Activated CD4-positive, alpha-beta T cell treated with anti-CD3 and anti-CD28 coated beads for 36 hours (primary cell): ENCODE results near the gene ALK. TPM values are rescaled to one million over a fixed set of nuclear protein-coding genes. Genes with fewer than 3 reads are reported as not detected.

Source experiments
- ATAC-seq: fragments of 200-7000 bp; cut with Tn5 transposase; one replicate; pipeline ENCODE4 v1.10.0; 2021; ENCODE audit warnings: mild to moderate bottlenecking, moderate library complexity
- CTCF ChIA-PET: fragments of 350-600 bp; sonication (Branson Sonifier 250); formaldehyde crosslinking; loops from one replicate; lab custom pipeline; 2021; ENCODE audit warnings: antibody characterized with exemption; lab: Charles Lee
- POLR2A ChIA-PET: fragments of 350-600 bp; sonication (Branson Sonifier 250); formaldehyde crosslinking; loops from one replicate; lab custom pipeline; 2021; ENCODE audit warnings: antibody characterized with exemption, inconsistent platforms; lab: Charles Lee
- DNase-seq: peaks from one replicate; pipeline ENCODE4 v3.0.0-alpha.2; 2020
- H3K27ac Mint-ChIP-seq: one replicate; pipeline ENCODE4 v1.8.0; 2021; ENCODE audit warnings: mixed read lengths
- H3K27me3 Mint-ChIP-seq: one replicate; pipeline ENCODE4 v1.8.0; 2021; ENCODE audit warnings: mixed read lengths
- H3K36me3 Mint-ChIP-seq: one replicate; pipeline ENCODE4 v1.8.0; 2021; ENCODE audit warnings: low read depth, mixed read lengths
- H3K4me1 Mint-ChIP-seq: one replicate; pipeline ENCODE4 v1.8.0; 2021; ENCODE audit warnings: mixed read lengths
- H3K4me3 Mint-ChIP-seq: one replicate; pipeline ENCODE4 v1.8.0; 2021; ENCODE audit warnings: mild to moderate bottlenecking, moderate library complexity, mixed read lengths
- H3K9me3 Mint-ChIP-seq: one replicate; pipeline ENCODE4 v1.8.0; 2021; ENCODE audit warnings: low read depth, mixed read lengths
- intact Hi-C, 2 experiments: fragments of 100-400 bp; cut with DNase I in 1 of 2; cut with micrococcal nuclease in 1 of 2; formaldehyde crosslinking; loops; one replicate each; pipeline versions ENCODE4 v1.14.2 to v1.15.1; 2022 to 2024; cut with DNase I, micrococcal nuclease
- total RNA-seq, 2 experiments: library from RNA; stranded (reverse); gene quantifications; one replicate each; pipeline ENCODE4 v1.2.3, GENCODE V29; 2021

The ALK gene
- total RNA-seq, 2 experiments from 2014 or later = not detected

DNA sequence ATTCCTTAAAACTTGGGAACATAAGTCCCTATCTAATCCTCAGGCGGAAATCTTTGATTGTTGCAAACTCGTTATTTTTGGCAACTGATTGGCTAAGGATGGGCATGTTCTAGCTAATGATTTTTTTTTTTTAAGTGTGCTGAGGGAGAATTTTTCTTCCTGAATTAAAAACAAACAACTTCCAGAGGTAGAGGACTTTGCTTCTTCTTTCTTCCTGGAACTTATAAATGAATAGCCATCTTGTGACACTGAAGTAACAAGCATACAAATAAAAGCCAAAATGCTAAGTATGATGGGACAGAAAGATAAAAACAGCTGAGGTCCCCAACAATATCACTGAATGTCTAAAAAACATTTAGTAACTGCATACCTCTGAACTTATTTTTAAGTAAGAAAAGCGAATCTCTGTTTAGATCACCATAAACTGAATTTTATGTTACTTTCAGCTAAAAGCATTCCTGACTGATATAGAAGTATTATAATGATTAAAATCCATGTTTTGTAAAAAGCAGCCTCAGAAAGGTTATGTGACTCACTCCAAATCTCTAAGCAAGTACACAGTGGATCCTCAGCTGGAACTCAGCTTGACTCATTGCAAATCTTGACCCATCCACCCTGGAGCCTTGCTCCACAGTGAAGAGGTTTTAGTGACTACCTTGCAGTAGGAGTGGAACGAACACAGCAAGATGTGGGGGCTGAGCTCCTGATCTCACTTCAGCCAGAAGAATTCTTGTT is 461.8 kb downstream of the ALK start:
- intact Hi-C loops = no loop called here
- POLR2A ChIA-PET = no interaction called here
- H3K27ac Mint-ChIP-seq = no peak overlapping the region
- peaks cover 24% of the 10 kb centered on the region for H3K27me3 Mint-ChIP-seq
- DNase-seq (no peak), ATAC-seq (no peak)
- no peaks in the 10 kb centered on the region for H3K9me3 Mint-ChIP-seq
- CTCF ChIA-PET = interaction anchor here (0.5 kb wide), 1 partner anchor 27 kb away, joined by 3 read pairs; no protein-coding TSS in a partner anchor
- H3K4me3 Mint-ChIP-seq = no peak overlapping the region
- no peaks in the 10 kb centered on the region for H3K36me3 Mint-ChIP-seq
- no peaks in the 10 kb centered on the region for H3K4me1 Mint-ChIP-seq

DNA sequence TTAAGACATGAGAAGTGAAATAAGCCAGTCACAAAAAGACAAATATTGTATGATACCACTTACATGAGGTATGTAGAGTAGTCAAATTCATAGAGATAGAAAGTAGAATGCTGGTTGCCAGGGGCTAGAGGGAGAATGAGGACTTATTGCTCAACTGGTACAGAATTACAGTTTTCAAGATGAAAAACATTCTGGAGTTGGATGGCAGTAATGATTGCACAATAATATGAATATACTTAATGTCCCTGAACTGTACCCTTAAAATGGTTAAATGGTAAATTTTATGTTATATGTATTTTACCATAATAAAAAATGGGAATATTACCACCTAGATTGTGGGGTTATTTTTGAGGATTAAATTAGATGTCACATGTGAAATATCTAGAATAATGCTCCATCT is 465.0 kb downstream of the ALK start:
- POLR2A ChIA-PET = no interaction called here
- Mint-ChIP-seq H3K4me3 (no peak overlapping the region), H3K36me3 (no peaks in the 10 kb centered on the region), H3K27ac (no peak overlapping the region), H3K4me1 (no peaks in the 10 kb centered on the region), H3K27me3 (peaks cover 16% of the 10 kb centered on the region), H3K9me3 (no peaks in the 10 kb centered on the region)
- CTCF ChIA-PET = no interaction called here
- no peak for ATAC-seq
- DNase-seq = no peak
- intact Hi-C loops = no loop called here

DNA sequence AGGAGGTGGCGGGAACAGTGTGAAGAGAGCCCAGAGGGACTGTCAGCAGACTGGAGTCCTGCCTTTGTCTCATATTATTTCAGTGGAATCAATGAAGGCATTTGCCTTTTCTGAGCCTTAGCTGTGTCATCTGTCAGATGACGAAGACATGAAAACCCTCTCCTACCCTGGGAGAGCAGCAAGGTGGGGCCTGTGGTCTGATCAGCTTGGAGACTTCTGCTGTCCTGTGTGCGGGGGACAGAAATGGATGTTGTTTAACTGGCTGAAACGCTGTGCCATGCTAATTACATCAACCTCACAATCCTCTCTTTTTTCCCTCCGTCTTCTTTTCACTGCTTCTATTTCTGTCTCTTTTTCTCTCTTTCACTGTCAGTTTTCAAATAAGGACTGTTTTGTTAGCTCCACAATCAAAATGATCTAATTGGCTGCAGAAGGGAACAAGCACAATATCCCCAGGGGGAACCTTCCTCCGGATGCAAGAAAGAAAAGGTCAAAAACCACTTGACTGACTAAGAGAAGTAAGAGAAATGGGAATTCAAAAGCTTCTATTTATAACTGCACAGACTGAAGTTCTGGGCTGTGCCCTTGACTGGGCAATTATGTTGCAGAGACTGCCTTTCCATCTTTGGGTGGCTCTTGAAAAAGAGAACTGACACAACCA is 466.1 kb downstream of the ALK start:
- no peaks in the 10 kb centered on the region for H3K9me3 Mint-ChIP-seq
- intact Hi-C loops = no loop called here
- no peak overlapping the region for H3K27ac Mint-ChIP-seq

DNA sequence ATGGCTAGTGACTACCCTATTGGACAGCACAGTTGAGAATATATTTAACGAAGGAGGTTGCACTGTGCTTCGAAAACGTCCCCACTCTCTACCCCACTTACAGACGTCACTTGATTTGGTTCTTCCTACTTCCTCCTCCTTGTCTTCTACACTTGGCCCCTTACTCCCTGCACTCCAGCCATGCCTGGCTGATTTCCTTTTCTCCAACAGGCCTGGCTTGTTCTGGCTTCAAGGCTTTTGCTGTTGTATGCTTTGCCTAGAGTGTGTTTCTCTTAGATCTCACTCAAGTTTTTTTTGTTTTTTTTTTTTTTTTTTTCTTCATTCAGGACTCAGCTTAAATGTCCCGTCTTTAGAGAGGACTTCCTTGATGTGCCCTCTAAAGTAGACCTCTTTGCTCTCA is 469.4 kb downstream of the ALK start:
- H3K36me3 Mint-ChIP-seq = no peaks in the 10 kb centered on the region
- DNase-seq (no peak), ATAC-seq (no peak)
- CTCF ChIA-PET = no interaction called here
- POLR2A ChIA-PET = no interaction called here
- no peaks in the 10 kb centered on the region for H3K9me3 Mint-ChIP-seq
- peaks cover 18% of the 10 kb centered on the region for H3K27me3 Mint-ChIP-seq
- no peak overlapping the region for H3K27ac Mint-ChIP-seq
- no peak overlapping the region for H3K4me3 Mint-ChIP-seq
- no peaks in the 10 kb centered on the region for H3K4me1 Mint-ChIP-seq
- intact Hi-C loops = no loop called here

More for the DNA sequence above, 466.1 kb downstream of the ALK start:
- ChIA-PET POLR2A (no interaction called here), CTCF (interaction anchor here (0.6 kb wide), 1 partner anchor 20 kb away, joined by 4 read pairs; no protein-coding TSS in a partner anchor)
- H3K36me3 Mint-ChIP-seq = no peaks in the 10 kb centered on the region
- peaks cover 20% of the 10 kb centered on the region for H3K27me3 Mint-ChIP-seq
- no peak overlapping the region for H3K4me3 Mint-ChIP-seq
- ATAC-seq = no peak
- H3K4me1 Mint-ChIP-seq = no peaks in the 10 kb centered on the region
- no peak for DNase-seq

DNA sequence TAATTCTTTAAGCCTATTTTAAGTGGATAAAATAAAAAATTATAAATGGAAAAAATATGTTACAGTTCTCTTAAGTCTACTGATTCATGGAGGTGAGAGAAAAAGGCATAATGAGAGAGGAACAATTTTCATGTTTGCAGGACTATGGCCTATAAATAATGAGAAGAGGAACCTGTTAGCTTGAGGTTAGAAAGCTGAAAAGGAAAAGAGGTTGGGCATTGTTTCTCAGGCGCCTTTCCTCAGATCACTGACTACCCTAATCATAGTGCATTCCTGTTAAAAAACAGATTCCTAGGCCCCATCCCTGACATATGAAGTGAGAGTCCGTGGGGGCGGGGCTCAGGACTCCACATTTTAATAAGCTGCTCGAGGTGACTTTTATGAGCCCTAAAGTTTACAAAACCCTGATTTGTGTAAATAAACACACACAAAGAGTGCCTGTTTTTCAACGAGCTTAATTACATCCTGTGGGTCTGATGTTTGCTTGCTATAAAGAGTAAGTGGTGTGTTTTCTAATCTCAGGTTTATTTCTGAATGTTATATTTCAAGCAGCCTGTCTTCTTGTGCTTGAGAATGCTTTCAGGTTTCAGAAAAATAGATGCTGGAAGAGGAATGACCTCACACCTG is 470.7 kb downstream of the ALK start:
- H3K27me3 Mint-ChIP-seq = peaks cover 12% of the 10 kb centered on the region
- H3K27ac Mint-ChIP-seq = no peak overlapping the region
- intact Hi-C loops = no loop called here

DNA sequence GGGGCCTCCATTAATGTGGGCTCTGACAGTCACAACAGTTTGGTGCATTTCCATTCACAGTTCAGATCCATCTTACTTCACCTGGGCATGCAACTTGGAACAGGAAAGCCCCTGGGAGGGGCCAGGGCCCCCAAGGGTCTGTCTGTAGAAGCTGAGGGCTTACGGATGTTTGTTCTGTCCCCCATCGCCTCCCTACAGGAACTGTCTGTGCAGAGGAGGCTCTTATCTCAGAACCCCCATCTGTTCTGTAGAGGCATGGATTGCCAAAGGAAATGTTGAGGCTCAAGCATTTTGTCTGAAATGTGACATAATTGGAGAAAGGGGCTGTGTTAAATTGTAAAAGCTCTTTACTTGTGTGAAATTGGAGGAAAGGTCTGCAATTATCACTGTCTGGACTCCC is 471.9 kb downstream of the ALK start:
- H3K27me3 Mint-ChIP-seq = peaks cover 10% of the 10 kb centered on the region
- DNase-seq (no peak), ATAC-seq (no peak)
- no peak overlapping the region for H3K27ac Mint-ChIP-seq
- no peaks in the 10 kb centered on the region for H3K9me3 Mint-ChIP-seq
- no peak overlapping the region for H3K4me3 Mint-ChIP-seq
- CTCF ChIA-PET = interaction anchor here (0.6 kb wide), 1 partner anchor 29 kb away, joined by 4 read pairs; no protein-coding TSS in a partner anchor
- intact Hi-C loops = no loop called here
- H3K36me3 Mint-ChIP-seq = no peaks in the 10 kb centered on the region
- H3K4me1 Mint-ChIP-seq = no peaks in the 10 kb centered on the region
- POLR2A ChIA-PET = no interaction called here

More for the DNA sequence above, 470.7 kb downstream of the ALK start:
- H3K4me3 Mint-ChIP-seq = no peak overlapping the region
- DNase-seq (no peak), ATAC-seq (no peak)
- POLR2A ChIA-PET = no interaction called here
- H3K4me1 Mint-ChIP-seq = no peaks in the 10 kb centered on the region
- H3K9me3 Mint-ChIP-seq = no peaks in the 10 kb centered on the region
- H3K36me3 Mint-ChIP-seq = no peaks in the 10 kb centered on the region
- CTCF ChIA-PET = no interaction called here

DNA sequence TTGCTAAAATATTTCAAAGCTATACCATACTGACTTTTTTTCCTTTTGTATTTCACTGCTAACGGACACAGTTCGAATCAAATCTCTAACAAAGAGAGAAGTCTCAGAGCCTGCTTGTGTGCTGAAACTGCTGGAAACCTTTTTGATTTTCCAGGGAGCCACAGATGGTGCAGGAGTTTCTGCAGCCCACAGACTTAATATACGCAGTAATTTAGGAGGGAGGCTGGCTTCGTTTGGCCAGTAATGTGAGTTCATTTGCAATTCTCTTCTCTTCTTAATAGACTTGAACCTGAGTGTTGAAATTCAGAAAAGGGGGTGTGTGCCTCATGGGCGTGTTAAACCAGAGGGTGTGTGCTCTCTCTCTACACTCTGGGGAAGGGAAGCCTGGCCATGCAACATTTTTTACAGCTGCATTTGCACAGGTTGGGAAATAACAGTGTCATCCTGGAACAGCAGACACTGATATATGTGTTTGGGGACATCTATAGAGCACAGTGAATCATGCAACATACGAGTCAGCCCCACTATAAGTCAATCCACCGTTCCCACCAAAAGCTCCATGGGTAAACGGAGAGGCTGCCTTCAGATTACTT is 473.2 kb downstream of the ALK start:
- POLR2A ChIA-PET = no interaction called here
- Mint-ChIP-seq H3K4me3 (no peak overlapping the region), H3K27ac (no peak overlapping the region), H3K27me3 (peaks cover 8% of the 10 kb centered on the region), H3K9me3 (no peaks in the 10 kb centered on the region), H3K36me3 (no peaks in the 10 kb centered on the region), H3K4me1 (no peaks in the 10 kb centered on the region)
- ATAC-seq (no peak), DNase-seq (no peak)
- intact Hi-C loops = no loop called here
- CTCF ChIA-PET = no interaction called here

DNA sequence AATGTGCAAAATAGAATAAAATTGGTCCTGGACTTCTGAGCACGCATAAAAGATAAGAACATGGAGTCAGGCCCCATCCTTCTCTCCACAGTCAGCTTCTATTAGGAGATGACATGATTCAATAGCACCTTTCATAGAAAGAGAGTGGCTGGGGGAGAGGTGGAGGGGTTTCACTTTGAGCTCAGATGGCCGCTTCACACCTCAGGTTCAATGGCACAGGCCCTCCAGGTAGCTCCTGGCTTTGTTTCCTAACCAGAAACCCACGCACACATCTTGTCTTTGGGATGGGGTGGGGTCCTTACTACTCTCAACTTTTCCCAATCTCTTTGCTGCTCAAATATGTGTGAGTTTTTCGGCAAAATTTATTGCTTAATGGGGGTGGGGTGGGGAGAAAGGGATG is 473.9 kb downstream of the ALK start:
- Mint-ChIP-seq H3K4me1 (no peaks in the 10 kb centered on the region), H3K4me3 (no peak overlapping the region), H3K27me3 (peaks cover 9% of the 10 kb centered on the region), H3K27ac (no peak overlapping the region), H3K36me3 (no peaks in the 10 kb centered on the region), H3K9me3 (no peaks in the 10 kb centered on the region)
- ATAC-seq (no peak), DNase-seq (no peak)
- intact Hi-C loops = no loop called here
- ChIA-PET POLR2A (no interaction called here), CTCF (no interaction called here)

DNA sequence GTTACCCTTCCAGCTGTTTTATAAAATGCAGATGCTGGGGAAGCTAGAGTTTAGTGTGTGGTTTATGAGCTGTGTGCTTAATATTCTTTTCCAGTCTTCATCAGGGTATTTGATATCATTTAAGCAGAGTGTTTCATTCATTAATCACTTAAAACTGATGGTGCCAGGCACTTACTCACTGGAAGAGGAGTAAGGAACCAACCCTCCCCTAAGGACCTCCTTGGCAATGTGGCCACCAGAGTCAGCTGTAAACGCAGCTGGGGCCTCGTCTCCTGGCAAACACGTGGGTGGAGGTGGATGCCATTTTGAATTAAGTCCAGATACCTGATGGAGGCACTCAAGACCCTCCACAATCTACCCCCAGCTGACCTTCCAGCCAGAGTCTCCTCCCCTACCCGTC is 474.5 kb downstream of the ALK start:
- CTCF ChIA-PET = no interaction called here
- H3K27ac Mint-ChIP-seq = no peak overlapping the region
- DNase-seq = no peak

DNA sequence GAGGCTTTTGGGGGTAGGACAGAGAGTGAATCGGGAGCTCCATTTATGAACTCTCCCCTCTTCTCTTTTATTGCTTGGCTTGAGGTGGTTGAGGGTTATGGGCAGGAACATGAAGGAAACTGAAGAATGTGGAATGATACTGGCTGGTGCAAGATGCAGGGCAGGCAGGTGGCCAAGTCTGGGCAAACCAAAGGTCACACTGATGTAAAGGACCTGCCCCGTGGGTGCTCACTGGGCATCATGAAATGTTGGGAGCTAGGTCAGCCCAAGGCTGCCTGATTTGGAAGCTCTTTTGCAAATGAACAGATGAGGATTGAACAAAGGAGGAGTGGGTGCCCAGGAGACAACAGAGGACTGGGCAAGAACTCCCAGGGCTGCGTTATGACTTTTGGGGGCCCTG is 477.2 kb downstream of the ALK start:
- ATAC-seq (no peak), DNase-seq (no peak)
- H3K4me1 Mint-ChIP-seq = no peaks in the 10 kb centered on the region
- H3K4me3 Mint-ChIP-seq = no peak overlapping the region
- ChIA-PET POLR2A (no interaction called here), CTCF (no interaction called here)
- H3K9me3 Mint-ChIP-seq = no peaks in the 10 kb centered on the region
- H3K27ac Mint-ChIP-seq = no peak overlapping the region
- H3K27me3 Mint-ChIP-seq = peaks cover 7% of the 10 kb centered on the region
- H3K36me3 Mint-ChIP-seq = no peaks in the 10 kb centered on the region
- intact Hi-C loops = no loop called here

More for the DNA sequence above, 474.5 kb downstream of the ALK start:
- ATAC-seq = no peak
- Mint-ChIP-seq H3K27me3 (peaks cover 10% of the 10 kb centered on the region), H3K9me3 (no peaks in the 10 kb centered on the region), H3K4me3 (no peak overlapping the region), H3K36me3 (no peaks in the 10 kb centered on the region), H3K4me1 (no peaks in the 10 kb centered on the region)
- POLR2A ChIA-PET = no interaction called here
- intact Hi-C loops = no loop called here

DNA sequence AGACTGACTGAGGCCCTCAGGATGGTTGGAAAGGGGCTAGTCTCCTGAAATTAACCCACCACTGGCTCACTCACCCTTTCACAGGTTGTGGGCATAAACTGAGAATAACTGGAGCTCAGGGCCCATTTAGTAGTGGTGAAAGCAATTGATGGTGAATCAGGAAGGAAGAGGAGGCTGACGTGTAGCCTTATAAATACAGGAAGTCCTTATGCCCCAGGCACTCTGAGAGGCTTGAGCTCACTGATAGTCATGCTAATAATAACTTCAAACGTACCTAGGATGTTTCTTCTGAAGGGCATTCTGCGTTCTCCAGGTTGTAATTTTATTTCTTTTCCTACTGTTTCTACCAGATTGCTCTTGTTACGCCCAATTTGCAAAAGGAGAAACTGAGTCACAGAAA is 477.8 kb downstream of the ALK start:
- H3K9me3 Mint-ChIP-seq = no peaks in the 10 kb centered on the region
- ChIA-PET POLR2A (no interaction called here), CTCF (no interaction called here)
- ATAC-seq = no peak
- H3K4me1 Mint-ChIP-seq = no peaks in the 10 kb centered on the region
- H3K36me3 Mint-ChIP-seq = no peaks in the 10 kb centered on the region
- no peak overlapping the region for H3K4me3 Mint-ChIP-seq
- H3K27me3 Mint-ChIP-seq = peaks cover 4% of the 10 kb centered on the region
- DNase-seq = no peak
- intact Hi-C loops = no loop called here
- H3K27ac Mint-ChIP-seq = no peak overlapping the region
